ENCODE data around the gene IDUA. TPM values are rescaled to one million over a fixed set of nuclear protein-coding genes. Genes with fewer than 3 reads are reported as not detected.

The IDUA gene
- total RNA-seq, 1 donor from 2014 or later: 32.9 TPM

DNA sequence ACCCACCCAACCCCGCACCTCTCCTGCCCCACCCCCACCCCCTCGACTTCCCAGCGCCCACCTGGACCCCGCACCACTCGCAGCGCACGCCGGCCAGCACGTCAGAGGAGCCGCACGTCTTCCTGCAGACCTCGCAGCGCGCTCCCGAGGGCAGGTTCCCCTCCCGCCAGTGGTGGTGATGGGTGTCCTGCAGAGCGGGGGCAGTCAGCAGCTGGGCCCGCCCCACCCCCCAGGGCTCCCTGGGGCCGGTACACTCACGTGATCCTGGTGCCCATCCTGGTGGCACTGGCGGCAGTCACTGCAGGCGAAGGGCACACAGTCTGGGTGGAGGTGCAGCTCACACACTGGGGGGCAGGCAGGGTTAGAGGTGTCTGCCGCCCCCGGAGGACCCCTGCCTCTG lies 18.6 kb upstream of the IDUA start:
- DNase-seq (no peak), ATAC-seq (ENCODE audit: low read depth) (no peak)
- POLR2A ChIA-PET: interaction anchor here (1.0 kb wide), 1 partner anchor 26 kb away, joined by 3 read pairs; no protein-coding TSS in a partner anchor
- Mint-ChIP-seq H3K36me3 (ENCODE audit: low read depth) (peaks cover 4% of the 10 kb centered on the region), H3K27ac (no peak overlapping the region), H3K4me1 (peaks cover 13% of the 10 kb centered on the region), H3K9me3 (no peaks in the 10 kb centered on the region), H3K27me3 (no peaks in the 10 kb centered on the region), H3K4me3 (no peak overlapping the region)
- CTCF ChIA-PET: no interaction called here
- intact Hi-C loops (cut with micrococcal nuclease): no loop called here
- TF ChIP-seq, protein P1, sequence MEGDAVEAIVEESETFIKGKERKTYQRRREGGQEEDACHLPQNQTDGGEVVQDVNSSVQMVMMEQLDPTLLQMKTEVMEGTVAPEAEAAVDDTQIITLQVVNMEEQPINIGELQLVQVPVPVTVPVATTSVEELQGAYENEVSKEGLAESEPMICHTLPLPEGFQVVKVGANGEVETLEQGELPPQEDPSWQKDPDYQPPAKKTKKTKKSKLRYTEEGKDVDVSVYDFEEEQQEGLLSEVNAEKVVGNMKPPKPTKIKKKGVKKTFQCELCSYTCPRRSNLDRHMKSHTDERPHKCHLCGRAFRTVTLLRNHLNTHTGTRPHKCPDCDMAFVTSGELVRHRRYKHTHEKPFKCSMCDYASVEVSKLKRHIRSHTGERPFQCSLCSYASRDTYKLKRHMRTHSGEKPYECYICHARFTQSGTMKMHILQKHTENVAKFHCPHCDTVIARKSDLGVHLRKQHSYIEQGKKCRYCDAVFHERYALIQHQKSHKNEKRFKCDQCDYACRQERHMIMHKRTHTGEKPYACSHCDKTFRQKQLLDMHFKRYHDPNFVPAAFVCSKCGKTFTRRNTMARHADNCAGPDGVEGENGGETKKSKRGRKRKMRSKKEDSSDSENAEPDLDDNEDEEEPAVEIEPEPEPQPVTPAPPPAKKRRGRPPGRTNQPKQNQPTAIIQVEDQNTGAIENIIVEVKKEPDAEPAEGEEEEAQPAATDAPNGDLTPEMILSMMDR (IDR thresholded peaks at IDR 0.05): no peak

DNA sequence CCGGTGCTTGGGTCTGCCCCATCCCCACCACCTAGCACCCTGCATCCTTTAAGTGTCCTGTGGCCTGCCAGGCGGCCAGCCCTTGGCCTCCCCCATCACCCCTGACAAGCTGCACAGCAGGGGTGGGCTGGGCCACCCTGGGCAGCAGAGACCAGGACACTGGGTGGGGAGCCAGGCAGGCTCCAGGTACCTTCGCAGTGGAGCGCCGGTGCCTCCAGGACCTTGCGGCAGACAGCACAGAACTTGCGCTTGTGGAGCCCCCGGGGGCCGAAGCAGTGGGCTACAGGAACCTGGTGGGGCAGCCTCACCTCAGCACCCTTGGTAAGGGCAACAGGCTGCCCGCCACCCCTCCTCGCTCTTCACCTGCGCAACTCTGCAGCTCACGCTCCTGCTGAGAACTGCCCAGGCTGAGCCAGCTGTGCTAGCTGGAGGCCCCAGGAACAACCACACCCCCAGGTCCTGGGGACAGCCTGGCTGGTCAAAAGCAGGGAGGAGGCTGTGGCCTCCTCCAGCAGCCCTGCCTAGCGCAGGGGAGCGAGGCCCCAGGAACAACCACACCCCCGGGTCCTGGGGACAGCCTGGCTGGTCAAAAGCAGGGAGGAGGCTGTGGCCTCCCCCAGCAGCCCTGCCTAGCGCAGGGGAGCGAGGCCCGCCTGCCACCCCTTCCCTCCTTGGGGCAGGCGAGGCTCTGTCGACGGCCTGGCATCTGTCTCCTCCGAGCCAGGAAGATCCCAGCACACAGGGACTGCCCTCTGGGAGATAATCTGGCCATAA lies 18.0 kb upstream of the IDUA start:
- H3K9me3 Mint-ChIP-seq: no peaks in the 10 kb centered on the region
- ATAC-seq (ENCODE audit: low read depth): no peak
- intact Hi-C loops (cut with micrococcal nuclease): no loop called here
- CTCF ChIA-PET: no interaction called here
- no peak overlapping the region for H3K4me3 Mint-ChIP-seq
- POLR2A ChIA-PET: interaction anchor here (1.0 kb wide), 1 partner anchor 26 kb away, joined by 3 read pairs; no protein-coding TSS in a partner anchor
- TF ChIP-seq, protein P1 (IDR thresholded peaks at IDR 0.05): no peak
- no peak overlapping the region for H3K27ac Mint-ChIP-seq
- DNase-seq: no peak
- no peaks in the 10 kb centered on the region for H3K27me3 Mint-ChIP-seq
- H3K36me3 Mint-ChIP-seq (ENCODE audit: low read depth): peaks cover 4% of the 10 kb centered on the region
- peaks cover 13% of the 10 kb centered on the region for H3K4me1 Mint-ChIP-seq

DNA sequence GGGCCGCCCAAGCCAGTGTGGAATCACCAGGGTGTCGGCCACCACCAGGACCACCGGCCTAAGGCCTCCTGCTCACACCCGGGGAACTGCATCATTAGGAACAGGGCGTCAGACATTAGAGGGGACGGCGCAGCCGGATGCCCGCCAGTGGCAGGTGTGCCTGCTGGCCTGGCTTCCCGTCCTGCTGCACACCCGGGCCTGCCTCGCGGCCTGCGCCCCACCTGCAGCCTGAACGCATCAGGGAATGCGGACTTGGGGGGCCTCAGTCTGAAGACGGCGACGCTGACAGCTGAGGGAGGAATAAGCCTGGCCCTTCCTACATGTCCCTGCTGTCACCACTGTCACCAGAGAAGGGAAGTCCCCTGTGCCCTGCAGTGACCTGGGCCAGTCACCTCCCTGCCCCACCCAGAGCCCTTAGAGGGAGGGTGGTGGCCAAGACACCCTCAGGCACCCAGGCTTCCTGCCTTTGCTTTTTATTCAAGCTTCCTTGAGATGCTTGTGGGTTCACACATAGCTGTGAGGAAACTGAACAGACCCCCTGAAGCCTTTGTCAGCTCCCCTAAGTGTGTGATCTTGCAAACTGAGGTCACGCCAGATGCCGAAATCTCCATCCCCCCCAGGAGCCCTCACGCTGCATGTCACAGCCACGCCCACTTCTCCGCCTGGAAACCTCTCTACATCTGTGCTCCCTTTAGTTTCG lies 16.6 kb upstream of the IDUA start:
- ATAC-seq (ENCODE audit: low read depth): no peak
- TF ChIP-seq, protein P1 (IDR thresholded peaks at IDR 0.05): no peak
- H3K9me3 Mint-ChIP-seq: no peaks in the 10 kb centered on the region
- peak overlapping the region; percentile 11 for H3K4me3 Mint-ChIP-seq
- DNase-seq: no peak
- ChIA-PET CTCF (no interaction called here), POLR2A (interaction anchor here (0.6 kb wide), 1 partner anchor 46 kb away, joined by 6 read pairs; no protein-coding TSS in a partner anchor)
- intact Hi-C loops (cut with micrococcal nuclease): no loop called here
- H3K27me3 Mint-ChIP-seq: no peaks in the 10 kb centered on the region
- H3K4me1 Mint-ChIP-seq: peaks cover 13% of the 10 kb centered on the region
- H3K36me3 Mint-ChIP-seq (ENCODE audit: low read depth): peaks cover 4% of the 10 kb centered on the region
- no peak overlapping the region for H3K27ac Mint-ChIP-seq

DNA sequence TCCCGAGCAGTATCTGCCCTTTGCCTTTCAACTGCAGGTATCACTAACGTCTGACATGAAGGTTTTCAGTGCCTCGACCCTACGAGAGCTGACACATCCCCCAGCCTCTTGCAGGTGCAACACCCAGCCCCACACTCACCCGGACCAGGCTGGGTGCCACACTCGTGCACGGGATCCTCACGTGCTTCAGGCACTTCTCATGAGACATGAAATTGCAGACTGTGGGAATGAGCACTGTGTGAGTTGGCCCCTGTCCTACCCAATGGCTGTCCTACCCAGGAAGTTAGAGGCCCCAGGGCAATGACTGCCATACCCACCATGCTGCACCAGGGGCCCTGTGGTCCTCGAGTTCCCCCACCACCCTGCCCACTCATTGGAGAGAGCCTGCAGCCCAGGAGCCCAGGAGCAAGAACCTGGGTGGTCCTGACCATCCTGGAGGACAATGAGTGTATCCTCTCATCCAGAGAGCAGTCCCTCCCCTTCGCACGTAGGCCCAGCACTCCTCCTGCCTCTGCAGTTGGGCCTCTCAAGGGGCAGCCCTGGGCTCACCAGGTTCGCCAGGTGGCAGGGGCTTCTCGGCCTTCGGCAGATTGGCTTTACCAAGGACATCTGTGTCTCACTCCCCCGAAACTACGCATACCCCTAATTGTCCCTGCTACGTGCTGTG lies 15.9 kb upstream of the IDUA start:
- DNase-seq: no peak
- peaks cover 13% of the 10 kb centered on the region for H3K4me1 Mint-ChIP-seq
- no peaks in the 10 kb centered on the region for H3K9me3 Mint-ChIP-seq

More for the DNA sequence above, 15.9 kb upstream of the IDUA start:
- Mint-ChIP-seq H3K4me3 (peak overlapping the region; percentile 38), H3K36me3 (ENCODE audit: low read depth) (peaks cover 3% of the 10 kb centered on the region), H3K27ac (no peak overlapping the region), H3K27me3 (no peaks in the 10 kb centered on the region)
- TF ChIP-seq, protein P1 (IDR thresholded peaks at IDR 0.05): no peak
- intact Hi-C loops (cut with micrococcal nuclease): no loop called here
- no peak for ATAC-seq (ENCODE audit: low read depth)
- ChIA-PET POLR2A (interaction anchor here (0.6 kb wide), 1 partner anchor 476 kb away, joined by 5 read pairs; no protein-coding TSS in a partner anchor), CTCF (no interaction called here)
